PC-9 (cell line): ENCODE results near the gene PSKH1. TPM values are rescaled to one million over a fixed set of nuclear protein-coding genes. Genes with fewer than 3 reads are reported as not detected.

ENCODE experiments used
- BruUV-seq: library from RNA; stranded (reverse); fragments of 400-500 nt; replicated peaks from 2 replicates; lab custom pipeline; 2021; lab: Mats Ljungman, UMichigan
- CTCF ChIA-PET: fragments of 300-600 bp; sonication (Branson Sonifier 250); formaldehyde crosslinking; loops from one replicate; lab custom pipeline; 2022; ENCODE audit warnings: antibody characterized with exemption; lab: Charles Lee
- POLR2A ChIA-PET: fragments of 300-600 bp; sonication (Branson Sonifier 250); formaldehyde crosslinking; loops from one replicate; lab custom pipeline; 2022; ENCODE audit warnings: antibody characterized with exemption; ENCODE audit not compliant: unreplicated experiment; lab: Charles Lee
- DNase-seq, 2 experiments: peaks; one replicate each; pipeline versions ENCODE4 v3.0.0 to v3.0.0-alpha.2; 2015 to 2022; ENCODE audit warnings: mixed read lengths in 1 of 2
- H2AFZ ChIP-seq: fragments of 200-600 bp; sonication (generic); 2 replicates; pipeline ENCODE4 v1.8.1; 2017; ENCODE audit warnings: antibody characterized with exemption
- H3F3A ChIP-seq: fragments of 200-600 bp; sonication (generic); 2 replicates; pipeline ENCODE4 v1.8.1; 2017; ENCODE audit warnings: antibody characterized with exemption, mild to moderate bottlenecking, low read depth; ENCODE audit not compliant: insufficient read depth
- H3K27ac ChIP-seq: fragments of 200-600 bp; sonication (generic); 2 replicates; pipeline ENCODE4 v1.6.1; 2016; ENCODE audit warnings: mixed run types
- H3K27me3 ChIP-seq: fragments of 200-600 bp; sonication (generic); 2 replicates; pipeline ENCODE4 v1.6.1; 2016; ENCODE audit warnings: low read depth, mixed run types; ENCODE audit not compliant: insufficient read depth
- H3K36me3 ChIP-seq: fragments of 200-600 bp; sonication (generic); 2 replicates; pipeline ENCODE4 v1.6.1; 2016; ENCODE audit warnings: low read depth, mixed run types
- H3K4me1 ChIP-seq: fragments of 200-600 bp; sonication (generic); replicated peaks from 2 replicates; pipeline ENCODE4 v1.6.1; 2016; ENCODE audit warnings: mixed run types; ENCODE audit not compliant: insufficient read depth
- H3K4me2 ChIP-seq: fragments of 200-600 bp; sonication (generic); 2 replicates; pipeline ENCODE4 v1.6.1; 2017; ENCODE audit warnings: mixed run types
- H3K4me3 ChIP-seq: fragments of 200-600 bp; sonication (generic); 2 replicates; pipeline ENCODE4 v1.6.1; 2016; ENCODE audit warnings: mixed run types
- H3K79me2 ChIP-seq: fragments of 200-600 bp; sonication (generic); 2 replicates; pipeline ENCODE4 v1.6.1; 2017; ENCODE audit warnings: low read depth, mixed run types
- H3K9me2 ChIP-seq: fragments of 200-600 bp; sonication (generic); 2 replicates; pipeline ENCODE4 v1.8.1; 2017; ENCODE audit warnings: mild to moderate bottlenecking; ENCODE audit not compliant: insufficient read depth
- H3K9me3 ChIP-seq: fragments of 200-600 bp; sonication (generic); 2 replicates; pipeline ENCODE4 v1.8.1; 2016; ENCODE audit warnings: low read depth; ENCODE audit not compliant: insufficient read depth
- H4K20me1 ChIP-seq: fragments of 200-600 bp; sonication (generic); 2 replicates; pipeline ENCODE4 v1.8.1; 2017; ENCODE audit not compliant: insufficient read depth
- CTCF ChIP-seq: fragments of 200-600 bp; sonication (generic); conservative IDR thresholded peaks from 2 replicates; pipeline ENCODE4 v1.6.1; 2017; ENCODE audit warnings: mixed run types, antibody characterized with exemption, mild to moderate bottlenecking, moderate library complexity
- EZH2 ChIP-seq: fragments of 200-600 bp; sonication (generic); IDR thresholded peaks from 2 replicates; pipeline ENCODE4 v1.8.0; 2017; ENCODE audit warnings: antibody characterized with exemption, low read depth
- intact Hi-C: fragments of 100-400 bp; cut with micrococcal nuclease; formaldehyde crosslinking; loops from one replicate; pipeline ENCODE4 v1.10.0; 2022; ENCODE audit not compliant: unreplicated experiment
- total RNA-seq: library from RNA; stranded (reverse); gene quantifications from 2 replicates; pipeline ENCODE4 v1.2.3, GENCODE V29; 2021

Gene PSKH1
- total RNA-seq, 1 experiment from 2014 or later, result 25.8 TPM

GRCh38 chr16:67879936-67880335 lies 13.1 kb upstream of the PSKH1 start:
- Histone ChIP-seq H3F3A (no peaks in the 10 kb centered on the region; the same call in 1 of the 2 replicates), H3K27me3 (no peaks in the 10 kb centered on the region), H3K4me2 (no peak overlapping the region), H3K36me3 (peaks cover 13% of the 10 kb centered on the region), H3K27ac (no peak overlapping the region), H4K20me1 (peaks cover 4% of the 10 kb centered on the region), H3K9me3 (no peaks in the 10 kb centered on the region), H3K4me1 (no peaks in the 10 kb centered on the region), H3K79me2 (peaks cover 11% of the 10 kb centered on the region), H2AFZ (no peak overlapping the region), H3K4me3 (no peak overlapping the region), H3K9me2 (no peaks in the 10 kb centered on the region)
- POLR2A ChIA-PET, result no interaction called here
- no TSS peak for BruUV-seq
- TF ChIP-seq EZH2 (no peak), CTCF (no peak)
- CTCF ChIA-PET, result interaction anchor here (0.6 kb wide), 1 partner anchor 449 kb away, joined by 6 read pairs; the partner anchor contains the start of gene HSD11B2
- no peak for DNase-seq
- intact Hi-C loops, result no loop called here

GRCh38 chr16:67880584-67880983 lies 12.5 kb upstream of the PSKH1 start:
- Histone ChIP-seq H3K9me3 (no peaks in the 10 kb centered on the region), H3K36me3 (peaks cover 13% of the 10 kb centered on the region), H4K20me1 (no peaks in the 10 kb centered on the region), H3K27me3 (no peaks in the 10 kb centered on the region), H3K4me1 (no peaks in the 10 kb centered on the region), H3K79me2 (peaks cover 5% of the 10 kb centered on the region), H3F3A (no peaks in the 10 kb centered on the region; the same call in 1 of the 2 replicates), H3K27ac (no peak overlapping the region), H2AFZ (no peak overlapping the region), H3K4me2 (no peak overlapping the region), H3K4me3 (no peak overlapping the region), H3K9me2 (no peaks in the 10 kb centered on the region)
- POLR2A ChIA-PET, result interaction anchor here (0.6 kb wide), 1 partner anchor 70 kb away, joined by 3 read pairs; no protein-coding TSS in a partner anchor
- intact Hi-C loops, result no loop called here
- TF ChIP-seq CTCF, result no peak
- DNase-seq, result no peak
- no TSS peak for BruUV-seq
- CTCF ChIA-PET, result no interaction called here

GRCh38 chr16:67881621-67882161 lies 11.4 kb upstream of the PSKH1 start:
- Histone ChIP-seq H3K9me3 (no peaks in the 10 kb centered on the region), H3K79me2 (no peaks in the 10 kb centered on the region), H3K4me2 (no peak overlapping the region), H3K9me2 (no peaks in the 10 kb centered on the region), H3K36me3 (peaks cover 13% of the 10 kb centered on the region), H3K4me3 (no peak overlapping the region), H3F3A (no peaks in the 10 kb centered on the region; the same call in 1 of the 2 replicates), H3K27ac (no peak overlapping the region), H3K4me1 (no peaks in the 10 kb centered on the region), H4K20me1 (no peaks in the 10 kb centered on the region), H2AFZ (no peak overlapping the region), H3K27me3 (no peaks in the 10 kb centered on the region)
- no TSS peak for BruUV-seq
- ChIA-PET POLR2A (no interaction called here), CTCF (no interaction called here)
- no peak for TF ChIP-seq CTCF
- no peak for TF ChIP-seq EZH2
- intact Hi-C loops, result loop anchor here (2.0 kb wide), 1 partner anchor 159 kb away; no protein-coding TSS in a partner anchor
- no peak for DNase-seq
